Activated CD8-positive, alpha-beta memory T cell treated with anti-CD3 and anti-CD28 coated beads, Interleukin-2, amount 50 U/mL, for 24 hours (primary cell): ENCODE data around the gene DENND5B.
A peak's percentile ranks its signal among the peaks of the same experiment; 100 is the strongest.

Source experiments
- DNase-seq: peaks from one replicate; pipeline ENCODE4 v3.0.0-alpha.2; 2020; ENCODE audit errors: extremely low read depth

DENND5B gene

GRCh38 chr12:31471823-31472222 lies 119.1 kb downstream of the DENND5B start:
- DNase-seq, result no peak

DNA sequence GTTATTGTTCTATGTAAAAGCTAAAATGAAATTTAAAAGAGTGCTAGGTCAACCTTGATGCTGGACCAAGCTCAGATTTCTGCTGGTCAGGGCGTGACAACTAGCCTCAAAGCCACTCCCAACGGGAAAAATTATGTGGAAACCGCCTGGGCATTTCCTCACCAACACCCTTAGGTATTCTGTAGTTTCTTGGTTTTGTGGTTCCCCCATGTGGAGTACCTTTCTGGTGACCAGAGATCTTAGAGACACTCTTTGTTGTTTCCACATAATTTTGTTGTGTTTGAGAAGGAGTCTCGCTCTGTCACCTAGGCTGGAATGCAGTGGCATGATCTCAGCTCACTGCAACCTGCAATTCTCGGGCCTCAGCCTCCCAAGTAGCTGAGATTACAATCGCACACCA lies 119.9 kb downstream of the DENND5B start:
- DNase-seq, result no peak

GRCh38 chr12:31470459-31470858 lies 120.5 kb downstream of the DENND5B start:
- DNase-seq, result no peak

- DNase-seq, result no peak
Observed at GRCh38 chr12:31466768-31467167, 124.2 kb downstream of the DENND5B start.

GRCh38 chr12:31465002-31465401 lies 125.9 kb downstream of the DENND5B start:
- DNase-seq, result no peak

- DNase-seq, result no peak
Observed at GRCh38 chr12:31460024-31460423, 130.9 kb downstream of the DENND5B start.

DNA sequence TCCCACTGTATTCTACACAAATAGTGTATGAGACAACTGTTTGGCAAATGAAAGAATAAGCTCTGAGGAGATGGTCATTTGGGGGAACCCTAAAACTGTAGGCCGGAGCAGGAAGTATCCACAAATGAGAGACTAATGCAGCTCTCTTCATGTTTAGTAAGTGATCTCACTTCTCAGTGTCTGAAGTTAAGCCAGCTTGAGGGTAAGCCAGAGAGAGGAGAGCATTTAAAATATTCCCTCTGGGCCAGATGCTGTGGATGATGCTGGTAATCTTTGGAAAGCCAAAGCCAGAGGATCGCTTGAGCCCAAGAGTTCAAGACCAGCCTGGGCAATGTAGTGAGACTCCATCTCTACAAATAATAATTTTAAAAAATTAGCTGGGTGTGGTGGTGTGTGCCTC lies 134.4 kb downstream of the DENND5B start:
- DNase-seq, result no peak

GRCh38 chr12:31444736-31445135 lies 146.2 kb downstream of the DENND5B start:
- DNase-seq, result no peak

DNA sequence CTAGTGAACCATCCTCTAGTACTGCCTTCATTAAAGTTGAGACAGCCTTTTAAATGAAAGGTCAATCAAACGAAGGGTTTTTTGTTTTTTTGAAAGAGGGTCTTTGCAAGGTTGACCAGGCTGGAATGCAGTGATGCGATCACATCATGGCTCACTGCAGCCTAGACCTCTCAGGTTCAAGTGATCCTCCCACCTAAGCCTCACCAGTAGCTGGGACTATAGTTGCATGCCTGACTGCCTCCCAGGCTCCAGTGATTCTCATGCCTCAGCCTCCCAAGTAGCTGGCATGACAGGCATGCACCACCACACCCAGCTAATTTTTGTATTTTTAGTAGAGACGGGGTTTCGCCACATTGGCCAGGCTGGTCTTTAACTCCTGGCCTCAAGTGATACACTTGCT lies 150.3 kb downstream of the DENND5B start:
- DNase-seq, result no peak

DNA sequence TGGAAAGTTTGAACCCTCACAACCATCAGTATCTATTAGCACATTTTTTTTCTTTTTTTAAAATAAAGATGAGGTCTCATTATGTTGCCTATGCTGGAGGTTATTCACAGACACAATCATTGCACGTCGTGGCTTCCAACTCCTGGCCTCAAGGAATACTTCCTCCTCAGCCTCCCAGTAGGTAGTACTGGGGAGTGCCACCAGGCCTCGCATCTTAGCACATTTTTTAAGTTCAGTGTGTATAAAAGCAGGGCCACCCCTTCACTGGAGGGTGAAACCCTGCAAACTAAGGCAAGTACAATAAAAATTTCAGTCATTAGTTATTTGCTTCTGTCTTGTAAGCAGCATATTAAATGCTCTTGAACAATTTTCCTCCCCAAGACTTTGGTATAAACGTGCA lies 150.8 kb downstream of the DENND5B start:
- no peak for DNase-seq

DNA sequence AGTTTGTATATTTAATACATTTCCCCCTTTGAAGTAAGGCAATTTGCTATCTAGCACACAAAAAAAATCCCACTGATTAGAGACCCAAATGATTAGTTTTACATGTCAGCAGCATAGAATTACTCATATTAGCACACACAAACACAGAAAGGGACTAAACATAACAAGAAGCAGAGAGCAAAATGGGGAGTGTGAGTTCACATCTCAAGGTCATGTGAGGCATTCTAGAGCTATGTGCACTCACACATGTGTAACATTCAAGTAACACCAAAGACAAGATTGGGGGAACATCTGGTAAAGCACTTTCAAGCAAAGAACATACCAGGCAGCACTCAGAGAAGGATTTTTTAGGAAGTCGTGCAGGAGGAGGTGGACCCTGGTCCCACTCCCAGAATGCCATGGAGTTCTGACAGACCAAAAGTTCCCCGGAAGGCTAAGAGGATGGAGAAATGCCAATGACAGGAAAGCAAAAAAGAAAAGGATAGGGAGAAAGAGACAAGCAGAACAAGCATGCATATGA lies 159.2 kb downstream of the DENND5B start:
- no peak for DNase-seq

- no peak for DNase-seq
Observed at GRCh38 chr12:31423405-31423804, 167.5 kb downstream of the DENND5B start.

- no peak for DNase-seq
Observed at GRCh38 chr12:31412292-31412801, 178.6 kb downstream of the DENND5B start.

DNA sequence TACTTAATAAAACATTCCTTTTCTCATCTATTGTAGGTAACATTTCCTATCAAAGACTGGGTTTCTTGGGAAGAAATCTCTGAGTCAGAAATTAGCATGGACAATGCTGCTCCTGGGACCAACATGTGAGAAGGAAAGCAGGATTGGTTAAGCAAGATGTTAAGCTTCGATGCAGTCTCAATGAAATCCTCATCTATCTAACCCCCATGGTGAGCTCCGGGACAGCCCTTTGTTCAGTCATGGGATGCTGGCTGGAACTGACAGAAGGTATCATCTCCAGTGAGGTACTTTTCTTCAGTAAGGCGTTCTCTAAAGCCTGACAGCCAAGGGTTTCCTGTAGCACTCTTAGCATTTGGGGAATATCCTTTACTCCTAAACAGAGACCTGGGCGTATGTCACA lies 182.2 kb downstream of the DENND5B start:
- DNase-seq, result no peak

DNA sequence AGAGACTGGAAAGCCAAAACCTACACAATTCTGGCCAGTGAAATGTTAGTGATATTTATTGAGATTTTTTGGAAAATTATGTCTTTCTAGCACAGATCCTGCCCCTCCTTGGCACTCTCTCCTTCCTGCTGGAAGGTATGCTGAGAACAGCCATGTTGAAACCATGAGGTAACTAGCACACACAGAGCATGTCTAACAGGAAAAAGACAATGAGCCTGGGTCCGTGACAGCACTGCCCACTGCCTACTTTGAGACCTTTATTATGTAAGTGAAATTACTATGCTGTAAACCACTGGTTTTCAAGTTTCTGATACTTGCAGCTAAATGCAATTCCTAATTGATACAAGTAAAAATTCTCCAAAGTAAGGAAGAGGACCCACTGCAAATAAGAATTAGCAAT lies 183.4 kb downstream of the DENND5B start:
- DNase-seq, result no peak

- no peak for DNase-seq
Observed at GRCh38 chr12:31406345-31406744, 184.6 kb downstream of the DENND5B start.

DNA sequence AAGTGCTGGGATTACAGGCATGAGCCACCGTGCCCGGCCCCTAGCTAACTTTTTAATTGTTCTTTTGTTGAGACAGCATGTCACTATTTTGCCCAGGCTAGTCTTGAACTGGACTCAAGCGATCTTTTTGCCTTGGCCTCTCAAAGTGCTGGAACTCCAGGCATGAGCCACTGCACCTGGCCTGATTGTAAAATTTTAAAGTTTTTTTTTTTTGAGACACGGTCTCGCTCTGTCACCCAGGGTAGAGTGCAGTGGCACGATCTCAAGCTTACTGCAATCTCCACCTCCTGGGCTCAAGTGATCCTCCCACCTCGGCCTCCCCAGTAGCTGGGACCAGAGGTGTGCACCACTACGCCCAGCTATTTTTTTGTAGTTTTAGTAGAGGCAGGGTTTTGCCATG lies 185.9 kb downstream of the DENND5B start:
- DNase-seq, result no peak

- peak; percentile 3 for DNase-seq
Observed at GRCh38 chr12:31403099-31403607, 187.8 kb downstream of the DENND5B start.

GRCh38 chr12:31393004-31393550 lies 197.9 kb downstream of the DENND5B start:
- DNase-seq, result no peak

DNA sequence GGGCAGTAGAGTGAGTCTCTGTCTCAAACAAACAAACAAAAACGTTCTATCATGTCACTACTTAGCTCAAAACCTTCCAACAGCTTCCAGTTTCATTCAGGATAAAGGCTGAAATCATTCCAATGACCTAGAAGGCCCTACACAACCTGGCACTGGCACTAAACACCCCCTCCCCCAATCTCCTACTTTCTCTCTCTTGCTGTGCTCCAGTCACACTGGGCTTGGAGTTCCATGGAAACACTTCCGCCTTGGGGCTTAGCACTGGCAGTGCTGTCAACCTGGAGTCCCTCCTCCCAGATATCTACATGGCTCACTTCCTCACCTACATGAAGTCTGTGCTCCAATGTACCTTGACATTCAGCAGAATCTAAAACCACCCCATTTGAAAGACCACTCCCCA lies 199.9 kb downstream of the DENND5B start:
- no peak for DNase-seq

- no peak for DNase-seq
Observed at GRCh38 chr12:31388713-31389112, 202.2 kb downstream of the DENND5B start.

GRCh38 chr12:31387466-31387865 lies 203.5 kb downstream of the DENND5B start:
- no peak for DNase-seq

- no peak for DNase-seq
Observed at GRCh38 chr12:31387011-31387410, 203.9 kb downstream of the DENND5B start.

- no peak for DNase-seq
Observed at GRCh38 chr12:31386364-31386777, 204.6 kb downstream of the DENND5B start.
